ENCODE results near the gene RIMOC1.

RIMOC1 gene

DNA sequence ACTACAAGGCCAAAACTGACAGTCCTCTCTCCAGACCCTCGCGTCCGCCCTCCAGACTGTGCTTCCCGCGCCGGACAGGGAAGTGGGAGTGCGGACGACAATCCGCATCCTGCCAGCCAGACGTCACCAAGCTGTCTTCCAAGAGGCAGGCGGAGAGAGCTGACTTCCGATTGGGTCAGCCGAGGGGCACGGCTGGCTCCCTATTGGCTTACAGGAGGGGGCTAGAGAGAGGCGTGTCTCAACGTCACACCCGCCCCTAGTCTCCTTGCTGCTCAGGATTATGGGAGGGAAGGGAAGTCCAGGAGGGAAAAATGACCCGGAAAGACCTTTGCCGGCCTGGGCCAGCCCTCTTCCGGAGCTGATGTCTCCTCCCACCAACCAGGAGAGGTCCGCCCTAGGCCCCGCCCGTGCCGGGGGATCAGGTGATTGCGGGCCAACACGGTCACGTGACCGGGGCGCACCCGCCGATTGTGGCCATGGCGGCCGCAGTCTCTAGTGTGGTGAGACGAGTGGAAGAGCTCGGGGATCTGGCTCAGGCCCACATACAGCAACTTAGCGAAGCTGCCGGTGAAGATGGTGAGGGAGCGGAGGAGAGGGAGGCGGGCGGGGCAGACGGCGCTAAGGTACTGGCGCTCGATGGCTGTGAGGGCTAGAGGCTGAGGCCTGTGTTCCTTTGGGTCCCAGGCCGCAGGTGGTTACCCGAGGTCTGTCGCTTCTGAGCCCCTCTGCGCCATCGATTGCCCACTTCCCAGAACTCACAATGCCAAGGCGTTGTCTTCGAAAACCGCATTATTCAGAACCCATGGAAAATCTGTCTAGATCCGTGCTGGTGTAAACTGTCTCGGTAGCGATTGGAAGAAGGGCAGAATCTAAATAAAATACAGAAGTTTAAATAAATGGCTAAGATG lies at the start of gene RIMOC1:
RIMOC1 (plus strand) TSS at position 453 of the 908 bp plus-strand sequence; CDS start at position 477, 24 bp downstream.
- intact Hi-C loops (cut with DNase I; ENCODE audit: low total_unique reads), result loop anchor here (2.0 to 10.0 kb wide), 2 partner anchors 33 to 49 kb away; partner anchors contain the start of gene OXCT1
- peak; percentile 98 to 100 for DNase-seq
- Histone ChIP-seq H3K27ac (peak within 1 kb of the TSS; percentile 94), H3K4me3 (peak within 1 kb of the TSS; percentile 81 to 91), H3K9me3 (no peaks in the 10 kb centered on the region), H3K36me3 (peaks cover 11 to 13% (median 13%) of the 10 kb centered on the region in 3 donors), H3K4me1 (peaks cover 0 to 33% (median 14%) of the 10 kb centered on the region in 4 donors), H3K27me3 (no peaks in the 10 kb centered on the region)
- no peak for TF ChIP-seq CTCF (IDR thresholded peaks at IDR 0.05)

DNA sequence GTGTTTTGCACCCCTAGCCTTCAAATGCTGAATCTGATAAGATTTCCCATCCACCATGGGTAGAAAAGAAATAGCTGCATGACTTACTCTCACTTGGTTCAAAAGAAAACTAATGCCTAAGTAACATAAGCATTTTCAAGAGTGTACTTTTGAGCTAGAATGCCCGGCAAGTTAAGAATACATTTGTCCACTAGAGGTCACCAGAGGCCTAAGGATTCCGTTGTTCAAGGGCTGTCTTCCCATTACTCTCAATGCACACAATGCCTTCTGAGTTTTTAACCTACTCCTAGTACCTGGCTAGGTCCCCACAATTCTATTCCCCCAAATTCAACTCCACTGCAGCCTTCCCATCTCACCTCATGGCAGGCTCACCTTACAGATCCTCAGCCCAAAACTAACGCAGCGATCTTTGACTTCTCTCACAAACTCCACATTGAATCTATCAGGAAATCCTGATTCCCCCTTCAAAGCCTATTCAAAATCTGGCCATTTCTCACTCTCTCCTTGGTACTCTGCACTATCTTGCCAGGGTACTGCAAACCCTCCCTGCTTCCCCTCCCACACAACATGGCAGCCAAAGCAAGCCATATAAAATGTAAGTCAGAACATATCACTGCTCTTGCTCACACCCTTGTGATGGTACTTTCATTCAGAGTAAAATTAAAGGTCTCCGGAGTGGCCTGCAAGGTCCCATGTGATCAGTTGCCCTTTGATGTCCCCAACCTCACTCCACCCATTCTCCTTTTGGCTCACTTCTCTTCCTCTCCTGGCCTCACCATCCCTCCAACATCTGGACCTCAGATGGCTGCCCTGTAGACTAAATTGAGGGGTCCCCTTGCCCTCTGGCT lies 47.3 kb upstream of the RIMOC1 start:
- Histone ChIP-seq H3K27ac (no peak overlapping the region), H3K4me3 (no peak overlapping the region), H3K4me1 (no peaks in the 10 kb centered on the region), H3K27me3 (no peaks in the 10 kb centered on the region), H3K36me3 (peaks cover 40 to 59% (median 44%) of the 10 kb centered on the region in 3 donors), H3K9me3 (no peaks in the 10 kb centered on the region)
- DNase-seq, result peak in 1 of 2 donors; percentile 36
- intact Hi-C loops (cut with DNase I; ENCODE audit: low total_unique reads), result loop anchor here (10.0 kb wide), 1 partner anchor 48 kb away; the partner anchor contains the start of gene RIMOC1
- peak; percentile 70 to 75 for TF ChIP-seq CTCF (IDR thresholded peaks at IDR 0.05)

DNA sequence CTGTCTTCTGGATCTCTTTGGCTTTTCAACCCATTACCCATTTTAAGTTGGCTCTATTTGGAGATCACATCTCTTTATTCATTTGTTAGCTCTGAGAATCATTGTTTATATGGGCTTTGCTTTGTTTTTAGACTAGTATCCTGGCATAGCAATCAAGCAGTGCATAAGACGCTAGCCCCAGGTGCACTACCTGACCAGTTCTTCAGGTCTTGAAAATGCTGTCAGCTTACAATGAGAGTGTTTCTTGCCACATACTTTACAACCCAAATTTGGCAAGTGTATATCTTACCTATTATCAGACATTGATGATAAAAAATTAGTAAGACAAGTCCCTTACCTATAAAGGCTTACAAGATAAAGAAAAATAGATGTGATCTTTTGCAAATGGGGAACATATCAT lies 46.2 kb upstream of the RIMOC1 start:
- Histone ChIP-seq H3K4me3 (no peak overlapping the region), H3K27ac (no peak overlapping the region), H3K9me3 (no peaks in the 10 kb centered on the region), H3K36me3 (peaks cover 35 to 54% (median 36%) of the 10 kb centered on the region in 3 donors), H3K27me3 (no peaks in the 10 kb centered on the region), H3K4me1 (no peaks in the 10 kb centered on the region)
- DNase-seq, result no peak
- intact Hi-C loops (cut with DNase I; ENCODE audit: low total_unique reads), result loop anchor here (10.0 kb wide), 1 partner anchor 47 kb away; the partner anchor contains the start of gene RIMOC1
- no peak for TF ChIP-seq CTCF (IDR thresholded peaks at IDR 0.05)

DNA sequence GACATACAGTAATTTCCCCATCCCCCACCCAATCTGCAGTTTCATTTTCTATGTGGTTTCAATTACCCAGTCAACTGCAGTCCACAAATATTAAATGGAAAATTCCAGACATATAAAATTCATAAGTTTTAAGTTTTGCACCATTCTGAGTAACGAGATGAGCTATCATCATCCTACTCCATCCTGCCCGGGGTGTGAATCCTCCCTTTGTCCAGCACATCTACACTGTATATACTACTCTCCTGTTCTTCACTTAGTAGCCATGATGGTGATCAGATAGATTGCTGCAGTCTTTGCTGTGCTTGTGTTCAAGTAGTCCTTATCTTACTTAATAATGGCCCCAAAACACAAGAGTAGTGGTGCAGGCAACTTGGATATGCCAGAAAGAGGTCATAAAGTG lies 45.3 kb upstream of the RIMOC1 start:
- intact Hi-C loops (cut with DNase I; ENCODE audit: low total_unique reads), result loop anchor here (10.0 kb wide), 1 partner anchor 46 kb away; the partner anchor contains the start of gene RIMOC1
- H3K4me1 ChIP-seq, result no peaks in the 10 kb centered on the region
- TF ChIP-seq CTCF (IDR thresholded peaks at IDR 0.05), result no peak
- H3K36me3 ChIP-seq, result peaks cover 26 to 45% (median 27%) of the 10 kb centered on the region in 3 donors
- no peak overlapping the region for H3K4me3 ChIP-seq
- no peak for DNase-seq
- H3K27ac ChIP-seq, result no peak overlapping the region
- H3K9me3 ChIP-seq, result no peaks in the 10 kb centered on the region
- H3K27me3 ChIP-seq, result no peaks in the 10 kb centered on the region

- TF ChIP-seq CTCF (IDR thresholded peaks at IDR 0.05), result no peak
- Histone ChIP-seq H3K36me3 (peaks cover 19 to 26% (median 22%) of the 10 kb centered on the region in 3 donors), H3K27me3 (no peaks in the 10 kb centered on the region), H3K4me1 (peaks cover 0 to 17% (median 0%) of the 10 kb centered on the region in 4 donors), H3K9me3 (no peaks in the 10 kb centered on the region), H3K27ac (no peak overlapping the region), H3K4me3 (no peak overlapping the region)
- intact Hi-C loops (cut with DNase I; ENCODE audit: low total_unique reads), result no loop called here
- no peak for DNase-seq
Measured at GRCh38 chr5:41863871-41864486, 40.2 kb upstream of the RIMOC1 start.
